Measurements from ENCODE around the gene RAB34.

GRCh38 chr17:28718333-28719020 lies 809 bp upstream of the RAB34 start:
- TF ChIP-seq CTCF (IDR thresholded peaks at IDR 0.05) (no peak), EZH2 (IDR thresholded peaks at IDR 0.05; ENCODE audit: borderline replicate concordance, insufficient read depth, low read depth, low read length, poor library complexity, severe bottlenecking) (no peak)
